IMR-90 (cell line): Measurements from ENCODE around the gene CDKN2B-AS1. TPM values are rescaled to one million over a fixed set of nuclear protein-coding genes. Genes with fewer than 3 reads are reported as not detected.

Experiments used
- ATAC-seq: fragments of 200-7000 bp; cut with Tn5 transposase; 2 replicates; pipeline ENCODE4 v1.9.1; 2020; ENCODE audit warnings: low read depth, mild to moderate bottlenecking, moderate library complexity
- BruUV-seq: library from RNA; stranded (reverse); fragments of 400-500 nt; replicated peaks from 2 replicates; lab custom pipeline; 2021; lab: Mats Ljungman, UMichigan
- CTCF ChIA-PET: fragments of 300-600 bp; formaldehyde crosslinking; extraction: SDS; loops from one replicate; lab custom pipeline; 2021; ENCODE audit warnings: antibody characterized with exemption; lab: Yijun Ruan, JAX
- POLR2A ChIA-PET: fragments of 300-600 bp; sonication (Branson Sonifier 250); formaldehyde crosslinking; loops from one replicate; lab custom pipeline; 2022; ENCODE audit warnings: antibody characterized with exemption; ENCODE audit not compliant: unreplicated experiment; lab: Charles Lee
- DNase-seq: peaks from one replicate; pipeline ENCODE4 v3.0.0; 2013
- H2AFZ ChIP-seq: replicated peaks from 2 replicates; pipeline ENCODE3; 2013; ENCODE audit warnings: low read length, mild to moderate bottlenecking; ENCODE audit not compliant: poor library complexity
- H2AK5ac ChIP-seq: 2 replicates; pipeline ENCODE4 v1.6.1; 2013; ENCODE audit warnings: low read depth, low read length, inconsistent platforms
- H2AK9ac ChIP-seq: replicated peaks from 2 replicates; pipeline ENCODE3; 2013; ENCODE audit warnings: mild to moderate bottlenecking, low read depth, low read length, moderate library complexity; ENCODE audit not compliant: poor library complexity
- H2BK120ac ChIP-seq: 2 replicates; pipeline ENCODE4 v1.6.1; 2013; ENCODE audit warnings: low read depth, low read length, inconsistent platforms
- H2BK15ac ChIP-seq: 3 replicates; pipeline ENCODE4 v1.6.1; 2013; ENCODE audit warnings: low read depth, low read length, inconsistent platforms
- H2BK20ac ChIP-seq: 2 replicates; pipeline ENCODE4 v1.6.1; 2013; ENCODE audit warnings: low read depth, mild to moderate bottlenecking, inconsistent platforms, low read length, moderate library complexity
- H2BK5ac ChIP-seq: 2 replicates; pipeline ENCODE4 v1.6.1; 2013; ENCODE audit warnings: mild to moderate bottlenecking, low read depth, low read length, inconsistent platforms; ENCODE audit not compliant: poor library complexity, severe bottlenecking
- H3K14ac ChIP-seq: replicated peaks from 2 replicates; pipeline ENCODE4 v1.6.1; 2013; ENCODE audit warnings: low read depth, low read length, inconsistent platforms
- H3K18ac ChIP-seq: 2 replicates; pipeline ENCODE4 v1.6.1; 2013; ENCODE audit warnings: low read depth, low read length, control low read depth
- H3K23ac ChIP-seq: 2 replicates; pipeline ENCODE4 v1.6.1; 2013; ENCODE audit warnings: low read depth, low read length, inconsistent platforms
- H3K27ac ChIP-seq: 2 replicates; pipeline ENCODE4 v1.5.1; 2013; ENCODE audit warnings: mild to moderate bottlenecking, control low read depth, low read length; ENCODE audit not compliant: insufficient read depth
- H3K27me3 ChIP-seq: 2 replicates; pipeline ENCODE4 v1.6.1; 2013; ENCODE audit warnings: low read length; ENCODE audit not compliant: control insufficient read depth, insufficient read depth
- H3K36me3 ChIP-seq: 2 replicates; pipeline ENCODE4 v1.6.1; 2013; ENCODE audit warnings: low read length, mixed read lengths; ENCODE audit not compliant: control insufficient read depth, insufficient read depth
- H3K4ac ChIP-seq: 2 replicates; pipeline ENCODE4 v1.6.1; 2013; ENCODE audit warnings: low read depth, low read length, inconsistent platforms
- H3K4me1 ChIP-seq: 2 replicates; pipeline ENCODE4 v1.6.1; 2013; ENCODE audit warnings: low read length, mixed read lengths; ENCODE audit not compliant: control insufficient read depth, insufficient read depth
- H3K4me2 ChIP-seq: 2 replicates; pipeline ENCODE4 v1.6.1; 2013; ENCODE audit warnings: low read depth, mild to moderate bottlenecking, control low read depth, low read length, moderate library complexity
- H3K4me3 ChIP-seq: 2 replicates; pipeline ENCODE4 v1.5.1; 2013; ENCODE audit warnings: low read depth, mild to moderate bottlenecking, control low read depth, low read length, moderate library complexity; ENCODE audit not compliant: insufficient read depth
- H3K56ac ChIP-seq: 2 replicates; pipeline ENCODE4 v1.6.1; 2013; ENCODE audit warnings: low read length, inconsistent platforms; ENCODE audit not compliant: insufficient read depth; ENCODE audit errors: extremely low read depth
- H3K79me1 ChIP-seq, 2 experiments: 2 replicates each; pipeline ENCODE4 v1.6.1; 2013; ENCODE audit warnings: low read length in 2 of 2, inconsistent platforms in 1 of 2, low read depth in 1 of 2
- H3K9ac ChIP-seq: 2 replicates; pipeline ENCODE4 v1.6.1; 2013; ENCODE audit warnings: low read depth, low read length, control low read depth
- H3K9me1 ChIP-seq: 2 replicates; pipeline ENCODE4 v1.6.1; 2013; ENCODE audit warnings: low read length, inconsistent platforms; ENCODE audit not compliant: insufficient read depth
- H3K9me3 ChIP-seq: 2 replicates; pipeline ENCODE4 v1.6.1; 2013; ENCODE audit warnings: low read length; ENCODE audit not compliant: control insufficient read depth, insufficient read depth
- H4K20me1 ChIP-seq: 2 replicates; pipeline ENCODE4 v1.6.1; 2013; ENCODE audit warnings: low read length, inconsistent platforms; ENCODE audit not compliant: insufficient read depth
- H4K5ac ChIP-seq: 2 replicates; pipeline ENCODE4 v1.6.1; 2013; ENCODE audit warnings: mild to moderate bottlenecking, low read depth, low read length, control low read depth
- H4K8ac ChIP-seq, 2 experiments: 2 replicates each; pipeline ENCODE4 v1.6.1; 2013; ENCODE audit warnings: low read depth in 2 of 2, low read length in 2 of 2, control low read depth in 1 of 2, inconsistent platforms in 1 of 2
- H4K91ac ChIP-seq: 2 replicates; pipeline ENCODE4 v1.6.1; 2013; ENCODE audit warnings: low read depth, low read length, inconsistent platforms; ENCODE audit not compliant: insufficient read depth
- BHLHE40 ChIP-seq: fragments of 150-350 bp; IDR thresholded peaks from 2 replicates; pipeline ENCODE4 v1.6.1; 2016; ENCODE audit warnings: mild to moderate bottlenecking, low read depth, low read length
- WGBS, 2 experiments: methylation state at CpG; one replicate each; pipeline versions ENCODE4 v1.1.5 to v1.1.7; 2013; ENCODE audit warnings: missing lambda C conversion rate in 2 of 2; ENCODE audit not compliant: insufficient read length in 1 of 2; ENCODE audit errors: extremely low coverage in 2 of 2; 5-methylcytosine and 5-hydroxymethylcytosine counted together
- dilution Hi-C: fragments of 300-500 bp; cut with HindIII; formaldehyde crosslinking; loops from one replicate; pipeline ENCODE4 v1.14.3; 2018; ENCODE audit warnings: low sequenced_read_pairs; ENCODE audit not compliant: unreplicated experiment
- in situ Hi-C: fragments of 300-500 bp; cut with MboI; formaldehyde crosslinking; loops from 3 replicates; pipeline ENCODE4 v1.14.3; 2019; ENCODE audit warnings: low sequenced_read_pairs, inconsistent platforms, mixed read lengths
- intact Hi-C: fragments of 100-400 bp; cut with micrococcal nuclease; formaldehyde crosslinking; loops from 2 replicates; pipeline ENCODE4 v1.10.0; 2022
- polyA plus RNA-seq, 3 experiments: library from polyadenylated mRNA; depleted of rRNA; stranded (reverse); fragments of >200 nt; gene quantifications; 2 replicates each; pipeline ENCODE4 v1.2.3, GENCODE V29; 2012; ENCODE audit warnings: low replicate concordance in 1 of 3
- total RNA-seq: library from RNA; depleted of rRNA; stranded (reverse); fragments of >200 nt; gene quantifications from 2 replicates; pipeline ENCODE4 v1.2.3, GENCODE V29; 2012

The CDKN2B-AS1 gene
- total and polyA plus RNA-seq, 2 of the 4 experiments (the other 2 are of a cell fraction) = 1.0 to 1.1 TPM

- POLR2A ChIA-PET = no interaction called here
Observed at GRCh38 chr9:22146604-22147003, 152.0 kb downstream of the CDKN2B-AS1 start.

More at GRCh38 chr9:22146604-22147003, 152.0 kb downstream of the CDKN2B-AS1 start:
- WGBS, 2 experiments = no CpG with 5 or more reads among the region's 3 CpGs
- no peaks in the 10 kb centered on the region for H4K20me1 ChIP-seq
- no peak overlapping the region for H2AFZ ChIP-seq
- no peak overlapping the region for H3K14ac ChIP-seq
- H2BK5ac ChIP-seq = no peak overlapping the region
- H3K18ac ChIP-seq = no peak overlapping the region
- DNase-seq = no peak
- H4K5ac ChIP-seq = no peak overlapping the region
- peaks cover 5% of the 10 kb centered on the region for H3K4me1 ChIP-seq
- no peaks in the 10 kb centered on the region; the same call in 1 of the 2 replicates for H3K9me1 ChIP-seq
- H2AK9ac ChIP-seq = no peak overlapping the region
- no peaks in the 10 kb centered on the region for H3K9me3 ChIP-seq
- no peak overlapping the region for H2BK120ac ChIP-seq
- H3K9ac ChIP-seq = no peak overlapping the region
- H3K79me1 ChIP-seq = no peaks in the 10 kb centered on the region
- no peak overlapping the region for H3K23ac ChIP-seq
- no peak overlapping the region for H3K4me3 ChIP-seq
- no peaks in the 10 kb centered on the region for H3K36me3 ChIP-seq
- no peak overlapping the region; the same call in 1 of the 2 replicates for H3K4ac ChIP-seq
- no peak overlapping the region for H3K27ac ChIP-seq
- H3K27me3 ChIP-seq = no peaks in the 10 kb centered on the region
- no peak overlapping the region for H2BK15ac ChIP-seq
- no peak overlapping the region for H3K56ac ChIP-seq
- intact Hi-C loops (no loop called here), dilution Hi-C loops (no loop called here), in situ Hi-C loops (no loop called here)
- CTCF ChIA-PET = interaction anchor here (1.9 kb wide), 1 partner anchor 138 kb away, joined by 5 read pairs; the partner anchor contains the start of gene CDKN2B
- TF ChIP-seq BHLHE40 = no peak
- no peak overlapping the region for H4K8ac ChIP-seq
- BruUV-seq = no TSS peak
- H2AK5ac ChIP-seq = no peak overlapping the region
- no peak overlapping the region for H3K4me2 ChIP-seq
- no peak overlapping the region for H4K91ac ChIP-seq
- no peak for ATAC-seq
- no peak overlapping the region; the same call in 1 of the 2 replicates for H2BK20ac ChIP-seq
